Neural cell (in vitro differentiated cells): ENCODE results near the gene SLC4A7. TPM values are rescaled to one million over a fixed set of nuclear protein-coding genes. Genes with fewer than 3 reads are reported as not detected.
"Not testable (repeated sequence)": the region's sequence is repeated elsewhere in the genome, so short reads cannot be mapped to it uniquely, and the experiment has no call there.

Source experiments
- H2AFZ ChIP-seq: fragments of 200-600, 300-800 bp; sonication (generic), shearing (Covaris generic); 2 replicates; pipeline ENCODE4 v1.6.0; 2014; ENCODE audit warnings: low read depth, mild to moderate bottlenecking, antibody characterized with exemption, low read length, moderate library complexity
- H3F3A ChIP-seq: fragments of 200-600 bp; shearing (Covaris generic); 2 replicates; pipeline ENCODE4 v1.6.1; 2016; ENCODE audit warnings: mild to moderate bottlenecking, moderate library complexity, mixed read lengths, antibody characterized with exemption, low read length; ENCODE audit not compliant: insufficient read depth, poor library complexity, severe bottlenecking
- H3K27ac ChIP-seq: fragments of 200-600, 300-800 bp; sonication (generic), shearing (Covaris generic); 2 replicates; pipeline ENCODE4 v1.5.1; 2014; ENCODE audit warnings: mild to moderate bottlenecking, low read length, moderate library complexity
- H3K27me3 ChIP-seq: fragments of 300-800, 200-600 bp; sonication (generic), shearing (Covaris generic); 2 replicates; pipeline ENCODE4 v1.6.0; 2014; ENCODE audit warnings: mild to moderate bottlenecking, low read depth, low read length, moderate library complexity; ENCODE audit not compliant: insufficient read depth
- H3K36me3 ChIP-seq: fragments of 300-800, 200-600 bp; sonication (generic), shearing (Covaris generic); 2 replicates; pipeline ENCODE4 v1.5.1; 2014; ENCODE audit warnings: mild to moderate bottlenecking, antibody characterized with exemption, low read length, moderate library complexity; ENCODE audit not compliant: insufficient read depth
- H3K4me2 ChIP-seq: fragments of 300-800, 200-600 bp; sonication (generic), shearing (Covaris generic); 2 replicates; pipeline ENCODE4 v1.6.0; 2014; ENCODE audit warnings: mild to moderate bottlenecking, low read length
- H3K4me3 ChIP-seq: fragments of 300-800, 200-600 bp; sonication (generic), shearing (Covaris generic); 2 replicates; pipeline ENCODE4 v1.5.1; 2014; ENCODE audit warnings: mild to moderate bottlenecking, low read length, moderate library complexity
- H3K79me2 ChIP-seq: fragments of 200-600 bp; shearing (Covaris generic); replicated peaks from 2 replicates; pipeline ENCODE4 v1.6.0; 2014; ENCODE audit warnings: mild to moderate bottlenecking, low read length, moderate library complexity; ENCODE audit not compliant: insufficient read depth
- H3K9ac ChIP-seq: fragments of 300-800, 200-600 bp; sonication (generic), shearing (Covaris generic); 2 replicates; pipeline ENCODE4 v1.6.1; 2016; ENCODE audit warnings: mild to moderate bottlenecking, low read length, mixed read lengths
- H3K9me2 ChIP-seq: fragments of 200-600 bp; shearing (Covaris generic); 2 replicates; pipeline ENCODE4 v1.6.1; 2016; ENCODE audit warnings: mild to moderate bottlenecking, low read length, mixed read lengths; ENCODE audit not compliant: insufficient read depth
- H3K9me3 ChIP-seq: fragments of 200-600, 300-800 bp; sonication (generic), shearing (Covaris generic); 2 replicates; pipeline ENCODE4 v1.6.1; 2016; ENCODE audit warnings: mild to moderate bottlenecking, mixed run types, low read length, moderate library complexity, mixed read lengths
- H4K20me1 ChIP-seq: fragments of 200-600 bp; shearing (Covaris generic); 2 replicates; pipeline ENCODE4 v1.6.1; 2016; ENCODE audit warnings: mild to moderate bottlenecking, mixed run types; ENCODE audit not compliant: insufficient read depth
- CTCF ChIP-seq: fragments of 450-650 bp; IDR thresholded peaks from 2 replicates; pipeline ENCODE4 v1.5.1; 2014; ENCODE audit warnings: antibody characterized with exemption, mild to moderate bottlenecking, moderate library complexity; ENCODE audit not compliant: poor library complexity, severe bottlenecking
- EP300 ChIP-seq: fragments of 450-650 bp; conservative IDR thresholded peaks from 2 replicates; pipeline ENCODE4 v1.6.1; 2014; ENCODE audit warnings: antibody characterized with exemption, mild to moderate bottlenecking, moderate library complexity; ENCODE audit not compliant: poor library complexity, severe bottlenecking
- EZH2 ChIP-seq: fragments of 200-600, 300-800 bp; shearing (Covaris generic), sonication (generic); IDR thresholded peaks from 2 replicates; pipeline ENCODE4 v1.6.1; 2014; ENCODE audit warnings: antibody characterized with exemption, low read length, borderline replicate concordance, mild to moderate bottlenecking; ENCODE audit not compliant: insufficient read depth, poor library complexity, severe bottlenecking
- MXI1 ChIP-seq: fragments of 450-650 bp; conservative IDR thresholded peaks from 2 replicates; pipeline ENCODE4 v1.6.1; 2014; ENCODE audit warnings: antibody characterized with exemption, mild to moderate bottlenecking; ENCODE audit not compliant: poor library complexity, severe bottlenecking
- POLR2AphosphoS5 ChIP-seq: IDR thresholded peaks from 2 replicates; pipeline ENCODE4 v1.6.1; 2012
- RAD21 ChIP-seq: fragments of 450-650 bp; conservative IDR thresholded peaks from 2 replicates; pipeline ENCODE4 v1.6.1; 2014; ENCODE audit warnings: antibody characterized with exemption, mild to moderate bottlenecking, moderate library complexity
- REST ChIP-seq: IDR thresholded peaks from 2 replicates; pipeline ENCODE4 v1.6.1; 2012; ENCODE audit warnings: borderline replicate concordance
- SMC3 ChIP-seq: fragments of 450-650 bp; conservative IDR thresholded peaks from 2 replicates; pipeline ENCODE4 v1.6.1; 2014; ENCODE audit warnings: antibody characterized with exemption, mild to moderate bottlenecking, moderate library complexity; ENCODE audit not compliant: poor library complexity
- TAF1 ChIP-seq: IDR thresholded peaks from 2 replicates; pipeline ENCODE4 v1.6.1; 2012; ENCODE audit warnings: low read depth
- polyA plus RNA-seq: library from polyadenylated mRNA; depleted of rRNA; stranded (reverse); fragments of >200 nt; gene quantifications from 2 replicates; pipeline ENCODE4 v1.2.3, GENCODE V29; 2014

The SLC4A7 gene
- polyA plus RNA-seq, 1 donor from 2014 or later = 96.9 TPM

- Histone ChIP-seq H4K20me1 (no peaks in the 10 kb centered on the region), H3K79me2 (no peaks in the 10 kb centered on the region), H3K9ac (no peak overlapping the region), H3K27me3 (no peaks in the 10 kb centered on the region), H3K9me3 (no peaks in the 10 kb centered on the region), H3F3A (no peaks in the 10 kb centered on the region), H3K9me2 (no peaks in the 10 kb centered on the region), H3K36me3 (no peaks in the 10 kb centered on the region), H3K4me2 (no peak overlapping the region), H3K4me3 (no peak overlapping the region), H2AFZ (no peak overlapping the region), H3K27ac (no peak overlapping the region)
- TF ChIP-seq EP300 = no peak
- no peak for TF ChIP-seq POLR2AphosphoS5
- TF ChIP-seq MXI1 = no peak
- no peak for TF ChIP-seq CTCF
- no peak for TF ChIP-seq EZH2
- no peak for TF ChIP-seq TAF1
- TF ChIP-seq REST = no peak
- no peak for TF ChIP-seq SMC3
- no peak for TF ChIP-seq RAD21
These were observed 48.5 kb upstream of the SLC4A7 start for GRCh38 chr3:27532426-27533260.

- not testable (repeated sequence) for H3K27ac ChIP-seq, H3K79me2 ChIP-seq, H3F3A ChIP-seq, H3K27me3 ChIP-seq, H2AFZ ChIP-seq, H3K9me2 ChIP-seq, H3K9ac ChIP-seq, H3K4me3 ChIP-seq, H3K36me3 ChIP-seq, H3K9me3 ChIP-seq, H3K4me2 ChIP-seq, H4K20me1 ChIP-seq
These were observed 47.1 kb upstream of the SLC4A7 start for GRCh38 chr3:27531193-27531751.
